ENCODE results near the gene PADI2.

DNA sequence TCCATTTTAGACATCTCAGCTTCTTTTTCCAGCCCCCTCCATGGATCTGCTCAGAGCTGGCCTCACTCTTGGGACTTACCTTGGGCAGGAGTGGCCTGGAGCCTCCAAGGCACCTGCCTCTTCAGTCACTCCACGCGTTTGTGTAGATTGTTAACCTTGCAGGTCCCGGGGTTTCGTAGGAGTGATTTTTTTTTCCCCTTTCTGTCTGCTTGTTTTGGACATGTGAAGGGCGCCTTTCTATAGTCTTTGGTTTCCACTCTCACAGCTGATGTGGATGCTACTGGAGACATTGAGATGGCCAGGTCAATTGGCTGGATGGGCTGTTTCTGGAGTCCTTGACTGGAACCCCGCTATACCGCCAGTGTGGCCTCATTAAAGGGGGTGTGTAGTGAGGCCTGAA lies 63.5 kb downstream of the PADI2 start:
- no peak for TF ChIP-seq POLR2A (IDR thresholded peaks at IDR 0.05)
- TF ChIP-seq, protein P1, sequence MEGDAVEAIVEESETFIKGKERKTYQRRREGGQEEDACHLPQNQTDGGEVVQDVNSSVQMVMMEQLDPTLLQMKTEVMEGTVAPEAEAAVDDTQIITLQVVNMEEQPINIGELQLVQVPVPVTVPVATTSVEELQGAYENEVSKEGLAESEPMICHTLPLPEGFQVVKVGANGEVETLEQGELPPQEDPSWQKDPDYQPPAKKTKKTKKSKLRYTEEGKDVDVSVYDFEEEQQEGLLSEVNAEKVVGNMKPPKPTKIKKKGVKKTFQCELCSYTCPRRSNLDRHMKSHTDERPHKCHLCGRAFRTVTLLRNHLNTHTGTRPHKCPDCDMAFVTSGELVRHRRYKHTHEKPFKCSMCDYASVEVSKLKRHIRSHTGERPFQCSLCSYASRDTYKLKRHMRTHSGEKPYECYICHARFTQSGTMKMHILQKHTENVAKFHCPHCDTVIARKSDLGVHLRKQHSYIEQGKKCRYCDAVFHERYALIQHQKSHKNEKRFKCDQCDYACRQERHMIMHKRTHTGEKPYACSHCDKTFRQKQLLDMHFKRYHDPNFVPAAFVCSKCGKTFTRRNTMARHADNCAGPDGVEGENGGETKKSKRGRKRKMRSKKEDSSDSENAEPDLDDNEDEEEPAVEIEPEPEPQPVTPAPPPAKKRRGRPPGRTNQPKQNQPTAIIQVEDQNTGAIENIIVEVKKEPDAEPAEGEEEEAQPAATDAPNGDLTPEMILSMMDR (IDR thresholded peaks at IDR 0.05): no peak

All from uterus (tissue), 2 donors.